Liver (tissue), 9 donors: ENCODE results near the gene TMUB1. TPM values are rescaled to one million over a fixed set of nuclear protein-coding genes. Genes with fewer than 3 reads are reported as not detected.

Experiments
- DNase-seq: peaks from one replicate; pipeline ENCODE4 v3.0.0-alpha.2; 2017; ENCODE audit warnings: low spot score
- H3K27ac ChIP-seq, 2 donors: one replicate each; pipeline ENCODE4 v1.7.0; 2013; ENCODE audit warnings: inconsistent platforms in 2 of 2, low read length in 2 of 2, control low read depth in 1 of 2, low read depth in 1 of 2, mild to moderate bottlenecking in 1 of 2
- H3K27me3 ChIP-seq, 4 donors: one replicate each; pipeline versions ENCODE4 v1.6.1 to v1.7.0; 2013; ENCODE audit warnings: low read length in 3 of 4, inconsistent platforms in 1 of 4, mild to moderate bottlenecking in 1 of 4, moderate library complexity in 1 of 4; ENCODE audit not compliant: control insufficient read depth in 4 of 4, insufficient read depth in 4 of 4
- H3K36me3 ChIP-seq, 4 donors: one replicate each; pipeline versions ENCODE4 v1.6.1 to v1.7.0; 2013; ENCODE audit warnings: low read length in 3 of 4, mild to moderate bottlenecking in 3 of 4, low read depth in 1 of 4, moderate library complexity in 1 of 4; ENCODE audit not compliant: control insufficient read depth in 4 of 4, insufficient read depth in 3 of 4
- H3K4me1 ChIP-seq, 4 donors: one replicate each; pipeline versions ENCODE4 v1.6.1 to v1.7.0; 2013; ENCODE audit warnings: low read length in 3 of 4, mild to moderate bottlenecking in 3 of 4, moderate library complexity in 1 of 4; ENCODE audit not compliant: control insufficient read depth in 4 of 4, insufficient read depth in 4 of 4
- H3K4me3 ChIP-seq, 3 donors: one replicate each; pipeline versions ENCODE4 v1.6.1 to v1.7.0; 2013; ENCODE audit warnings: low read length in 3 of 3, control low read depth in 1 of 3, low read depth in 1 of 3, mild to moderate bottlenecking in 1 of 3
- H3K9ac ChIP-seq, 2 donors: one replicate each; pipeline ENCODE4 v1.7.0; 2013; ENCODE audit warnings: low read length in 2 of 2, mild to moderate bottlenecking in 2 of 2, moderate library complexity in 2 of 2, control low read depth in 1 of 2, low read depth in 1 of 2
- H3K9me3 ChIP-seq, 4 donors: one replicate each; pipeline versions ENCODE4 v1.6.1 to v1.7.0; 2013; ENCODE audit warnings: low read length in 3 of 4; ENCODE audit not compliant: control insufficient read depth in 4 of 4
- CTCF ChIP-seq: fragments of 150-350 bp; IDR thresholded peaks from 2 replicates; pipeline ENCODE4 v1.5.1; 2017; ENCODE audit warnings: improper control_type of control experiment, low read depth, low read length; ENCODE audit not compliant: missing input control
- EGR1 ChIP-seq, 2 donors: IDR thresholded peaks; 2 replicates each; pipeline ENCODE4 v1.6.1; 2016 to 2018; ENCODE audit warnings: antibody characterized with exemption in 2 of 2, low read depth in 2 of 2
- GABPA ChIP-seq, 2 donors: IDR thresholded peaks in 1 of 2; conservative IDR thresholded peaks in 1 of 2; 2 replicates each; pipeline ENCODE4 v1.6.1; 2016; ENCODE audit warnings: antibody characterized with exemption in 2 of 2, mild to moderate bottlenecking in 1 of 2, moderate library complexity in 1 of 2
- HNF4G ChIP-seq: IDR thresholded peaks from 2 replicates; pipeline ENCODE4 v1.6.1; 2016; ENCODE audit warnings: antibody characterized with exemption
- JUND ChIP-seq, 2 donors: IDR thresholded peaks; 2 replicates each; pipeline ENCODE4 v1.6.1; 2016; ENCODE audit warnings: antibody characterized with exemption in 2 of 2
- NR2F2 ChIP-seq: IDR thresholded peaks from 2 replicates; pipeline ENCODE4 v1.6.1; 2016; ENCODE audit warnings: antibody characterized with exemption
- REST ChIP-seq: IDR thresholded peaks from 2 replicates; pipeline ENCODE4 v1.6.1; 2016; ENCODE audit warnings: antibody characterized with exemption, mild to moderate bottlenecking
- RXRA ChIP-seq, 2 donors: IDR thresholded peaks; 2 replicates each; pipeline ENCODE4 v1.6.1; 2017 to 2018; ENCODE audit warnings: antibody characterized with exemption in 2 of 2, mild to moderate bottlenecking in 1 of 2
- SP1 ChIP-seq: IDR thresholded peaks from 2 replicates; pipeline ENCODE4 v1.6.1; 2018; ENCODE audit warnings: antibody characterized with exemption, mild to moderate bottlenecking
- TAF1 ChIP-seq: conservative IDR thresholded peaks from 2 replicates; pipeline ENCODE4 v1.6.1; 2016; ENCODE audit warnings: antibody characterized with exemption, mild to moderate bottlenecking
- YY1 ChIP-seq: IDR thresholded peaks from 2 replicates; pipeline ENCODE4 v1.6.1; 2016; ENCODE audit warnings: antibody characterized with exemption, mild to moderate bottlenecking
- WGBS: extraction: QIAGEN DNeasy Blood & Tissue Kit; methylation state at CpG from one replicate; pipeline ENCODE4 v1.1.7; 2013; 5-methylcytosine and 5-hydroxymethylcytosine counted together
- polyA plus RNA-seq, 2 donors: library from polyadenylated mRNA; stranded (reverse) in 1 of 2; unstranded in 1 of 2; fragments of 200-250 nt in 1 of 2; fragments of >200 nt in 1 of 2; fragmentation: Nextera tagmentation in 1 of 2; extraction: Ambion mirVana in 1 of 2; gene quantifications; one replicate each; pipeline versions ENCODE4 v1.2.1 to v1.2.3, GENCODE V29; 2013 to 2015
- total RNA-seq, 2 donors: library from RNA; depleted of rRNA; stranded (reverse); fragments of >200 nt; gene quantifications; one replicate each; pipeline ENCODE4 v1.2.3, GENCODE V29; 2014
- TF ChIP-seq, protein P1 (sequence below): IDR thresholded peaks from 2 replicates; pipeline ENCODE4 v1.6.1; 2016; ENCODE audit warnings: antibody characterized with exemption
- TF ChIP-seq, protein P2 (sequence below): IDR thresholded peaks from 2 replicates; pipeline ENCODE4 v1.6.1; 2016; ENCODE audit warnings: antibody characterized with exemption
- TF ChIP-seq, protein P3 (sequence below): IDR thresholded peaks from 2 replicates; pipeline ENCODE4 v1.6.1; 2016; ENCODE audit warnings: antibody characterized with exemption
- donor health status: healthy.
- donor health status: healthy.
- donor health status: healthy.
- donor health status: healthy.
- donor health status: healthy.

Gene TMUB1
- total and polyA plus RNA-seq, 4 donors, result 15.1 to 51.7 (median 30.5) TPM

GRCh38 chr7:151116603-151117440, 33.5 kb upstream of the TMUB1 start:
- TF ChIP-seq JUND (IDR thresholded peaks at IDR 0.05), result no peak
- no peak for TF ChIP-seq REST
- TF ChIP-seq, protein P1, sequence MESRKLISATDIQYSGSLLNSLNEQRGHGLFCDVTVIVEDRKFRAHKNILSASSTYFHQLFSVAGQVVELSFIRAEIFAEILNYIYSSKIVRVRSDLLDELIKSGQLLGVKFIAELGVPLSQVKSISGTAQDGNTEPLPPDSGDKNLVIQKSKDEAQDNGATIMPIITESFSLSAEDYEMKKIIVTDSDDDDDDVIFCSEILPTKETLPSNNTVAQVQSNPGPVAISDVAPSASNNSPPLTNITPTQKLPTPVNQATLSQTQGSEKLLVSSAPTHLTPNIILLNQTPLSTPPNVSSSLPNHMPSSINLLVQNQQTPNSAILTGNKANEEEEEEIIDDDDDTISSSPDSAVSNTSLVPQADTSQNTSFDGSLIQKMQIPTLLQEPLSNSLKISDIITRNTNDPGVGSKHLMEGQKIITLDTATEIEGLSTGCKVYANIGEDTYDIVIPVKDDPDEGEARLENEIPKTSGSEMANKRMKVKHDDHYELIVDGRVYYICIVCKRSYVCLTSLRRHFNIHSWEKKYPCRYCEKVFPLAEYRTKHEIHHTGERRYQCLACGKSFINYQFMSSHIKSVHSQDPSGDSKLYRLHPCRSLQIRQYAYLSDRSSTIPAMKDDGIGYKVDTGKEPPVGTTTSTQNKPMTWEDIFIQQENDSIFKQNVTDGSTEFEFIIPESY, result no peak
- no peak for TF ChIP-seq CTCF
- TF ChIP-seq RXRA (IDR thresholded peaks at IDR 0.05), result no peak
- TF ChIP-seq EGR1 (IDR thresholded peaks at IDR 0.05; ENCODE audit: low read depth in 2 of 2), result no peak
- no peak for TF ChIP-seq SP1
- no peak for TF ChIP-seq TAF1
- TF ChIP-seq, protein P2, sequence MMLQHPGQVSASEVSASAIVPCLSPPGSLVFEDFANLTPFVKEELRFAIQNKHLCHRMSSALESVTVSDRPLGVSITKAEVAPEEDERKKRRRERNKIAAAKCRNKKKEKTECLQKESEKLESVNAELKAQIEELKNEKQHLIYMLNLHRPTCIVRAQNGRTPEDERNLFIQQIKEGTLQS, result no peak
- Histone ChIP-seq H3K36me3 (peaks cover 5 to 37% (median 12%) of the 10 kb centered on the region in 4 donors), H3K27ac (no peak overlapping the region), H3K9me3 (no peaks in the 10 kb centered on the region), H3K4me3 (no peak overlapping the region), H3K27me3 (no peaks in the 10 kb centered on the region), H3K4me1 (no peaks in the 10 kb centered on the region), H3K9ac (no peak overlapping the region)
- 95% methylated on average over 27 of the region's 27 CpGs for WGBS
- DNase-seq, result no peak

DNA sequence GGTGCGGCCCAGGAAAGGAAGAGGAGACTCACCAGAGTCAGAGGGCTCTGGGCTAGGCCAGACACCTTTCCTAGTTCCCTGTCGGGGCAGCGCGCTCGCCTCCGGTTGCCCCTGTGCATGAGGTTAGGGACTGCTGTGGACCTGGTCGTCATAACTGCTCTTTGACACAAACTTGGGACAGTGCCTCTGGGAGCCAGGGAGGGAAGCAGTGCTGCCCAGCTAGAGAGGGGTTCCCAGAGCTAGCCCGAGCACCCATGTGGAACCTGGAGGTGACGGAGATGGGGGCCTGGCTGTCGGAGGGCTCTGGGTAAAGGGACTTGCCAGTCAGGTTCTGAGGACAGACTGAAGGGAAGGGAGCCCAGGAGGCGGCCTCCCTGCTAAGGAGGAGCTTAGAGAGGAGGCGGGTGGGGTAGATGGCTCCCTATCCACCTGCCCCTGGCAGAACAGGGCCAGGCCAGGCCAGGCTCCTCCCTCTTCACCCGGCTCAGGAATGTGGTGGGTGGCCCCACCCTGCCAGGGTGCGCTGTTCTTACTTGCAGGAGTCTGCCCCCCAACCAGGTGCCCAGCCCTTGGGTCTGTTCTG, 32.6 kb upstream of the TMUB1 start:
- no peak overlapping the region for H3K4me3 ChIP-seq
- no peak for DNase-seq
- no peak overlapping the region for H3K9ac ChIP-seq
- WGBS, result 82% methylated on average over 14 of the region's 14 CpGs
- H3K27ac ChIP-seq, result no peak overlapping the region
- H3K9me3 ChIP-seq, result no peaks in the 10 kb centered on the region
- peaks cover 5 to 30% (median 12%) of the 10 kb centered on the region in 4 donors for H3K36me3 ChIP-seq
- H3K27me3 ChIP-seq, result no peaks in the 10 kb centered on the region
- peaks cover 0 to 2% (median under 1%) of the 10 kb centered on the region in 4 donors for H3K4me1 ChIP-seq
- TF ChIP-seq, protein P1, result no peak
- TF ChIP-seq YY1 (no peak), RXRA (IDR thresholded peaks at IDR 0.05) (no peak), NR2F2 (no peak), GABPA (IDR thresholded peaks at IDR 0.05 in 1 of 2, conservative IDR thresholded peaks at IDR 0.05 in 1 of 2) (no peak), TAF1 (no peak), CTCF (no peak), HNF4G (no peak)
- TF ChIP-seq, protein P3, sequence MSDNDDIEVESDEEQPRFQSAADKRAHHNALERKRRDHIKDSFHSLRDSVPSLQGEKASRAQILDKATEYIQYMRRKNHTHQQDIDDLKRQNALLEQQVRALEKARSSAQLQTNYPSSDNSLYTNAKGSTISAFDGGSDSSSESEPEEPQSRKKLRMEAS, result no peak
